ENCODE results near the gene RANBP6.
A peak's percentile ranks its signal among the peaks of the same experiment; 100 is the strongest.

RANBP6 gene

DNA sequence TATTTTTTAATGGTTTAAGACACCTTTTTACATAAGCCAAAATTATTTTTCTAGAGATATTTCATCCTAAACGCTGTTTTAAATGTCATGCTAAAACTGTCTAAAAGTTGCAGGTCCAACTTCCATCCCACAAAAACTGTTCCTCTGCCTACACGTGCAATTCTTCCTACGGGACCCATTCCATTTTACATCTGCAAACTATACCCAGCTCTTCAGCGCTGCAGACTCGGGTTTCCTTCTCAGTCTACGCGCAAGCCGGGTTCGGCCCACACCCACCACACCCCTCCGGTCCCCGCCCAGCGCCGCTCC is 8.7 kb downstream of the RANBP6 start:
- peak; percentile 69 for DNase-seq

DNA sequence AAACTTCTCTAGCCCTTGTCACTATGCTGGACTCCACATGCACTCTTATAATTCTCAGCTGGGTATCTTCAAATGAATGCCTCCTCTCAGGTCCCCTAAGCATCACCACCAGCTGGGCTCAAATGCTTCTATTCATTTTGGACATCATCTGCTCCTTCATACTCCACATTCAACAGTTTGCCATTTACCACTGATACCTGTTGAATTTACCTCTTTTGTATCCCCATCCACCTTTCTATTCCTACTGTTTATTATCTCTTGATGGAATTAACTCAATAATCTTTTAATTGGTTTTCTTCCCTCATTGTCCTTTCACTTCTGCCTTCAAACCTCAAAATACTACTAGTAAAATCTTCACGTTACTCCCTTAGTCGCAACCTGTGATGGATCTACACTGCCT is 14.5 kb downstream of the RANBP6 start:
- no peak for DNase-seq

DNA sequence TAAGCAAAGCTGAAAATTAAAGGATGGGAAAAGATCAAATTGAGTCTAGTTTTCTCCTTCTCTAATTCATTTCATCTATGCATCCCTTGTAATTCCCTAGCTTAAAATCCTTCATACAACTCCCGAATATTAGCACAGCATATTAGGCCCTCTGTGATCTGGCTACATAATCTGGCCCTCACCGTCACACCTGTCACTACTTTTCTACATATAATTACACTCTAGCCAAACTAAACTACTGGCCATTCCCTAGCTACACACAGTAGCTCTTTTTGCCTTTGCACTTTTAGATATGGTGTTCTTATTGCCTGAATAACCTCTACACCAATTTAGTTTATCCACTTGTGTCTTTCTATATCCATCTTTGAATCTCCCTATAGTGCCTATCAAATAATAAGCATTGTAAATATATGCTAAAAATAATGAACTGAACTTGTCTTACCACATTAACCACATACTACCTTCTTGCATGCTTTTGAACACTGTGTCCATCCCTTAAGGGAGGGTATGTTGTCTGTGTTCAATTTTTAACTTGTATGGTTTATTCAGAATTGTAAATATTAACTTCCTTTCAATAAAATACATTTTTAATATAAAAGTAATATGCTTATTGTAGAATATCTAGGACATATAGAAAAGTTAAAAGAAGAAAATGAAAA is 15.9 kb downstream of the RANBP6 start:
- DNase-seq: no peak

DNA sequence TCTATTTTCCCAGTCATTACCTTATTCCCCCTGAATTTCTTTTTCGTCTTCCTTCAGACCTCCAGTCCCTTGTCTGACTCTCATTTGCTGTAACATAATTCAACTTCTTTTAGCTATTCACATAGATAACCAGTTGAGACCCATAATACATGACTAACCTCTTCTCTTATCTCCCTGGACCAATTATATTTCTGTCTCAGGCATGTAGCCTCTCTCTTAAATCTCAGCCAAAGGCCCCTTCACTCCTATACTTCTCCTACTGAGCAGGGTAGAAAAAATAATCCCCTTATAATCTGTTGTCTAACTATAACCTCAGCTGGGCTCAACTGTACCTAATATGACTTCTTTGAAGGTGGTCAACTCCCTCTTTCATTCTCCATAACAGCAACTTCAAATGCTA is 20.9 kb downstream of the RANBP6 start:
- no peak for DNase-seq

DNA sequence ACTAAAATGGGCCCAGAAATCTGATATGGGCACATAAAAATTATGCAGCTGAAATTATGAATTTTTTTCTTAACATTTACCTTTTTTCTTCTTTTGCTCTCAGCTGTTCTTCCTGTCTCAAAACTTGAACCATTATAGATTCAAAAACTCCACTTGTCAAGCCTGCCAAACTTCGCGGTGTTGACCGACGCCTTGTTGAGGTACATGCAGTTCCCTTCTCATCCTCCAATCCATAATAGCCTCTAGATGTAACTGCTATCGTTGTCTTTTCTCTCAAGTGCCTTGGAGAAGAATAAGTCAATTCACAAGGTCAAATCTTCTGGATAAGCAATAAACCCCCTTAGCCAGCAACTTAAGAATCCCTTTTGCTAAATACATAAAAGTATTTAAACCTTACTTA is 27.2 kb downstream of the RANBP6 start:
- DNase-seq: no peak

DNA sequence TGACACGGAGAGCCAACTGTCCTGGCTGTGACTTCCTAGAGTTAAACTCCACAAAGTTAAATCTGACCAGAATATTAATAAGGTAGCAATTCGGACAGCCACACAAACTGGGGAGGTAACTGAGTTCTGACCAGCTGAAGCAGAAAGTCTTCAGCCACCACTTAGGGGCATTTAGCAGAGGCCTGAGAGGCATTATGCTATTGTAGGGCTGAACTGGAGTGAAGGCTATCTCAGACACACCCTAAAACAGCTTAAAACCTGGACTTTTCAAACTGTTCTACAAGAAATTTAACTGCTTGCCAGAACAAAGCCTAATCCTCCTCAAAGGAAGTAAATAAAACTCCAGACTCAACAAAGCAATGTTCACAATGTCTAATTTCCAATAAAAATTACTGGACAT is 32.4 kb downstream of the RANBP6 start:
- DNase-seq: no peak

DNA sequence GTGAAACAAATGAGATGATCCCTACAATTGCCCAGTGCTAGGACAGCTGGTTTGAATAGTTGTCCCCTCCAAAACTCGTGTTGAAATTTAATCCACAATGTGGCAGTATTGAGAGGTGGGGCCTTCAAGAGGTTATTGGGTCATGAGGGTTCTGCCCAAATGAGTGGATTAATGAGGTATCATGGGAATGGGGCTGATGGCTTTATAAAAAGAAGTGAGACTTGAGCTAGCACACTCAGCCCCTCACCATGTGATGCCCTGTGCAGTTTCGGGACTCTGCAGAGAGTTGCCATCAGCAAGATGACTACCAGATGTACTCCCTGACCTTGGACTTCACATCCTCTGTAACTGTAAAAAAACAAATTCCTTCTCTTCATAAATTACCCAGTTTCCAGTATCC is 33.1 kb downstream of the RANBP6 start:
- no peak for DNase-seq

DNA sequence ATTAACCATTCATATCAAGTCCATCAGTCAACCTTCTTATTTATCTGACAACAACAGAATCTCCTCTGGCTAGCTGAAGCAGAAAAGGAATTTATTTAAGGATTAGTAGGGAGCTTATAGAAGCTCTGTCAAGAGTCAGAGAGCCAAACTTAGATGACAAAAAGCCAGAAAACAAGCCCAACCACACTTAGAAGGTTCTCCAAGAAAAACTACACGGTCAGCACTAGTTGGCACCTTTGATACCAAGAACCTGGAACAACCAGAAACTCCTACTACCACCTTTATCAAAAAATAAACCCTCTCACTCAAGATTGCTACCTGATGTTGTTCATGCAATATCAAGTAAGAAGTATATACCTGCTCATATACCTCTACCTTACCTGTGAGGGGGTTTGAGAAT is 36.9 kb downstream of the RANBP6 start:
- no peak for DNase-seq

DNA sequence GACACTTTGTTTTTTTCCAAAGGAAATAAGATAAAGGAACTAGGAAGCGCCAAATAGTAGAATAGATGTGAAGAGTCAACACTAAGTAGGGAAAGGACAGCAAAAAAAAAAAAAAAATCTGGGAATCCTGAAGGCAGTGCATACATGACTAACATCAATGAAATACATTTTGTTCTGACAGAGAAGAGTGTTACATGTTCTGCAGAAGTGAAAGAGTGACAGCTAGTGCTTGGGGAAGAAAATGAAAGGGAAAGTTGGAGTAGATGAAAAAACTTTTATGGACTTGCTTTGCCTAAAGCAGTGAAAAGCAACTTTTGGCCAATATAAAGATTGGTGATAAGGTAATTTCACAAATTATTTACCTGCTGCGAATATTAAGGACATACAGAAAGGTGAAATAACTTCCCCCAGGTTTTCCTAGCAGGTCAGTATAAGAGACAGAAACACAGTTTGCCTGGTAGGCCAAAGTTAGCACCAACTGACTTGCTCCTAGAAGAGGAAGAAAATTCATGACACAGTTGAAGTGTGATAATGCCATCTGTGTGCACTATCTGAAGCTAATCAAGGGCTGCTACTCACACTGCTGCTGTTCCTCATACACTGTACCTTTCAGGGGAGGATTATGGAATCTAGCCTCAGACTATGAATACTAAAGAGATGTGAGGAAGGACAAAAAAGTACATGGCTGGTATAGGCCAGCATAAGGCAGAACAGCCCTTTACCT is 38.6 kb downstream of the RANBP6 start:
- no peak for DNase-seq

DNA sequence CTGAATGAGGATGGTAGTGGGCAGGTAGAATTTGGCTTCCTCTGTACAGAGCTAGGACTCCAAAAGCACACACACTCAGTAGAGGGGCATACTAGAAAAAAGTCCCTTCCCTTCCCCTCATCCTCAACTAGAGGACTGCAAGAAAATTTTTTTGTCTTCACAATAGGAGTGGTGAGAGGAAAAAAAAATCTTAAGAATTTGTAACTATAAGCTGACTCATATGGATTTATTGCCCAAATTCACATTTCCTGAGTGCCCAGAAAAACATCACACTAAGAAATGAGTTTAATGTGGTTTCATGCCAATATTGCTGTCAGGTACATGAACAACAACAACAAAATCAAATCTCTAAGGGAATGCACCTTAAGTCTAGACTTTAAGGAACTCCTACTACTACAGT is 43.7 kb downstream of the RANBP6 start:
- no peak for DNase-seq

Data from NCI-H1694 treated with DMSO at 0.1 percent for 48 hours (cell line).